ENCODE data around the gene COL2A1. TPM values are rescaled to one million over a fixed set of nuclear protein-coding genes. Genes with fewer than 3 reads are reported as not detected.

COL2A1 gene
- total and polyA plus RNA-seq, 4 donors = 321 TPM; not detected in 3

GRCh38 chr12:48010366-48010970 lies 6.2 kb upstream of the COL2A1 start:
- no peaks in the 10 kb centered on the region for H3K9me3 ChIP-seq (ENCODE audit: control insufficient read depth in 4 of 4, low read length in 3 of 4)
- H3K4me1 ChIP-seq (ENCODE audit: control insufficient read depth in 4 of 4, insufficient read depth in 4 of 4, low read length in 3 of 4) = no peaks in the 10 kb centered on the region
- no peak overlapping the region for H3K27ac ChIP-seq (ENCODE audit: low read depth in 1 of 2, low read length in 2 of 2)
- DNase-seq (ENCODE audit: low spot score) = no peak
- H3K27me3 ChIP-seq (ENCODE audit: control insufficient read depth in 4 of 4, insufficient read depth in 4 of 4, low read length in 3 of 4) = peaks cover 0 to 3% (median under 1%) of the 10 kb centered on the region in 4 donors
- no peaks in the 10 kb centered on the region for H3K36me3 ChIP-seq (ENCODE audit: control insufficient read depth in 4 of 4, insufficient read depth in 3 of 4, low read depth in 1 of 4, low read length in 3 of 4)
- no peak for TF ChIP-seq EGR1 (IDR thresholded peaks at IDR 0.05; ENCODE audit: low read depth in 2 of 2)
- no peak for TF ChIP-seq YY1 (IDR thresholded peaks at IDR 0.05)
- no peak for TF ChIP-seq RAD21 (IDR thresholded peaks at IDR 0.05)
- no peak for TF ChIP-seq HNF4A (conservative IDR thresholded peaks at IDR 0.05)
- TF ChIP-seq GABPA (IDR thresholded peaks at IDR 0.05 in 1 of 2, conservative IDR thresholded peaks at IDR 0.05 in 1 of 2) = no peak
- WGBS = 79% methylated on average over 7 of the region's 7 CpGs
- no peak overlapping the region for H3K4me3 ChIP-seq (ENCODE audit: low read depth in 1 of 3, low read length in 3 of 3)
- no peak overlapping the region for H3K9ac ChIP-seq (ENCODE audit: low read depth in 1 of 2, low read length in 2 of 2)

GRCh38 chr12:48009471-48009870 lies 5.2 kb upstream of the COL2A1 start:
- H3K9me3 ChIP-seq (ENCODE audit: control insufficient read depth in 4 of 4, low read length in 3 of 4) = no peaks in the 10 kb centered on the region
- H3K4me3 ChIP-seq (ENCODE audit: low read depth in 1 of 3, low read length in 3 of 3) = no peak overlapping the region
- no peak for DNase-seq (ENCODE audit: low spot score)
- TF ChIP-seq RAD21 (IDR thresholded peaks at IDR 0.05) (no peak), FOXA2 (IDR thresholded peaks at IDR 0.05) (no peak), EGR1 (IDR thresholded peaks at IDR 0.05; ENCODE audit: low read depth in 2 of 2) (no peak), NR2F2 (IDR thresholded peaks at IDR 0.05) (no peak), REST (IDR thresholded peaks at IDR 0.05) (no peak), HNF4G (IDR thresholded peaks at IDR 0.05) (no peak)
- 84% methylated on average over 1 of the region's 1 CpG for WGBS
- H3K27ac ChIP-seq (ENCODE audit: low read depth in 1 of 2, low read length in 2 of 2) = no peak overlapping the region
- peaks cover 3 to 4% (median 3%) of the 10 kb centered on the region in 4 donors for H3K27me3 ChIP-seq (ENCODE audit: control insufficient read depth in 4 of 4, insufficient read depth in 4 of 4, low read length in 3 of 4)
- no peaks in the 10 kb centered on the region for H3K36me3 ChIP-seq (ENCODE audit: control insufficient read depth in 4 of 4, insufficient read depth in 3 of 4, low read depth in 1 of 4, low read length in 3 of 4)
- no peak overlapping the region for H3K9ac ChIP-seq (ENCODE audit: low read depth in 1 of 2, low read length in 2 of 2)
- H3K4me1 ChIP-seq (ENCODE audit: control insufficient read depth in 4 of 4, insufficient read depth in 4 of 4, low read length in 3 of 4) = peaks cover 0 to 7% (median 3%) of the 10 kb centered on the region in 4 donors

- H3K4me3 ChIP-seq (ENCODE audit: low read depth in 1 of 3, low read length in 3 of 3) = no peak overlapping the region
- H3K4me1 ChIP-seq (ENCODE audit: control insufficient read depth in 4 of 4, insufficient read depth in 4 of 4, low read length in 3 of 4) = peaks cover 4 to 12% (median 6%) of the 10 kb centered on the region in 4 donors
- H3K9me3 ChIP-seq (ENCODE audit: control insufficient read depth in 4 of 4, low read length in 3 of 4) = no peaks in the 10 kb centered on the region
- WGBS = 86% methylated on average over 4 of the region's 4 CpGs
- no peak overlapping the region for H3K27ac ChIP-seq (ENCODE audit: low read depth in 1 of 2, low read length in 2 of 2)
- H3K9ac ChIP-seq (ENCODE audit: low read depth in 1 of 2, low read length in 2 of 2) = no peak overlapping the region
- H3K36me3 ChIP-seq (ENCODE audit: control insufficient read depth in 4 of 4, insufficient read depth in 3 of 4, low read depth in 1 of 4, low read length in 3 of 4) = no peaks in the 10 kb centered on the region
- H3K27me3 ChIP-seq (ENCODE audit: control insufficient read depth in 4 of 4, insufficient read depth in 4 of 4, low read length in 3 of 4) = peaks cover 3 to 6% (median 4%) of the 10 kb centered on the region in 4 donors
- TF ChIP-seq SP1 (IDR thresholded peaks at IDR 0.05) (no peak), JUND (IDR thresholded peaks at IDR 0.05) (no peak), RAD21 (IDR thresholded peaks at IDR 0.05) (no peak), TAF1 (conservative IDR thresholded peaks at IDR 0.05) (no peak), FOXA1 (IDR thresholded peaks at IDR 0.05) (no peak), EGR1 (IDR thresholded peaks at IDR 0.05; ENCODE audit: low read depth in 2 of 2) (no peak), FOXA2 (IDR thresholded peaks at IDR 0.05) (no peak), ZBTB33 (IDR thresholded peaks at IDR 0.05) (no peak), CTCF (IDR thresholded peaks at IDR 0.05; ENCODE audit: low read depth, low read length, missing input control) (no peak), ATF3 (IDR thresholded peaks at IDR 0.05) (no peak), HNF4A (conservative IDR thresholded peaks at IDR 0.05) (no peak), HNF4G (IDR thresholded peaks at IDR 0.05) (no peak), MAX (IDR thresholded peaks at IDR 0.05) (no peak), NR2F2 (IDR thresholded peaks at IDR 0.05) (no peak), YY1 (IDR thresholded peaks at IDR 0.05) (no peak)
- no peak for DNase-seq (ENCODE audit: low spot score)
These were observed 4.7 kb upstream of the COL2A1 start for GRCh38 chr12:48008950-48009349.

All from liver (tissue), 9 donors.